PC-9 (cell line): ENCODE data around the gene EPS8L3.

Source experiments
- EZH2 ChIP-seq: fragments of 200-600 bp; sonication (generic); IDR thresholded peaks from 2 replicates; pipeline ENCODE4 v1.8.0; 2017; ENCODE audit warnings: antibody characterized with exemption, low read depth
- TF ChIP-seq, protein P1 (sequence below): fragments of 200-600 bp; sonication (generic); conservative IDR thresholded peaks from 2 replicates; pipeline ENCODE4 v1.6.1; 2017; ENCODE audit warnings: mixed run types, antibody characterized with exemption, mild to moderate bottlenecking, moderate library complexity

DNA sequence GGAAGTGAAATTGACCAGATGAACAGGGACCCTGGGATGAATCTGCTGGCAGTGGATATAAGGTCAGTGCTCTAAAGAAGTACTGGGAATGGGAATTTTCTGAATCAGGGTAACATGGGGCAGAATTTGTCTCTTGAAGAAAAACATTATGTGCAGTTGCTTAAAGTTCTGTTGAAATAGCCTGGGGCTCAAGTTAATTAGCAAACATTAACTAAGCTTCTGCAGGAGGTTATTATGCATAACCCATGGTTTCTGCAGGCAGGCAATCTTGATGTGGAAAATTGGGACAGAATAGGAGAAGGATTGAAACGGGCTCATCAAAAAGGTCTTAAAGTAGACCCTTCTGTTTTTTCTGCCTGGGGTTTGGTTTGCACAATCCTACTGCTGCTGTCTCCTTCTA is 37.7 kb downstream of the EPS8L3 start:
- TF ChIP-seq, protein P1, sequence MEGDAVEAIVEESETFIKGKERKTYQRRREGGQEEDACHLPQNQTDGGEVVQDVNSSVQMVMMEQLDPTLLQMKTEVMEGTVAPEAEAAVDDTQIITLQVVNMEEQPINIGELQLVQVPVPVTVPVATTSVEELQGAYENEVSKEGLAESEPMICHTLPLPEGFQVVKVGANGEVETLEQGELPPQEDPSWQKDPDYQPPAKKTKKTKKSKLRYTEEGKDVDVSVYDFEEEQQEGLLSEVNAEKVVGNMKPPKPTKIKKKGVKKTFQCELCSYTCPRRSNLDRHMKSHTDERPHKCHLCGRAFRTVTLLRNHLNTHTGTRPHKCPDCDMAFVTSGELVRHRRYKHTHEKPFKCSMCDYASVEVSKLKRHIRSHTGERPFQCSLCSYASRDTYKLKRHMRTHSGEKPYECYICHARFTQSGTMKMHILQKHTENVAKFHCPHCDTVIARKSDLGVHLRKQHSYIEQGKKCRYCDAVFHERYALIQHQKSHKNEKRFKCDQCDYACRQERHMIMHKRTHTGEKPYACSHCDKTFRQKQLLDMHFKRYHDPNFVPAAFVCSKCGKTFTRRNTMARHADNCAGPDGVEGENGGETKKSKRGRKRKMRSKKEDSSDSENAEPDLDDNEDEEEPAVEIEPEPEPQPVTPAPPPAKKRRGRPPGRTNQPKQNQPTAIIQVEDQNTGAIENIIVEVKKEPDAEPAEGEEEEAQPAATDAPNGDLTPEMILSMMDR: no peak
- no peak for TF ChIP-seq EZH2
